ENCODE data around the gene NDUFAF2.
"Not testable (repeated sequence)": the region's sequence is repeated elsewhere in the genome, so short reads cannot be mapped to it uniquely, and the experiment has no call there.

NDUFAF2 gene

DNA sequence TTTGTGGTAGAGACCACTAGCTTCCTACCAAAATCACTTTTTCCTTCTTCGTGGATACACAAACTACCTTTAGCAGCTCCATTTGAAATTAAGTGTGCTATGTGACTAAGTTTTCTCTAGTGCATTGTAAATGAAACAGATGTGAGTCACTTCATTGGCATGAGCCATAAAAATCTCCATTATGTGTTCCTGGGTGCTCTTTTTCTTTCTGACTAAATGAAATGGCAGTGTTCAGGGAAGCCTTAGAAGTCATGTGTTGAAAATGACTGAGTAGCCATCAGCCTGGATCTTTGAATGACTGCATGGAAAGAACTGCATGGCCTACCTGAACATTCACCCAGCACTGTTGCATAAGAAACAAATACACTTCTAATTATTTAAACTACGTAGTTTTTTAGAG, 107.9 kb downstream of the NDUFAF2 start:
- peak; percentile 86 for DNase-seq

DNA sequence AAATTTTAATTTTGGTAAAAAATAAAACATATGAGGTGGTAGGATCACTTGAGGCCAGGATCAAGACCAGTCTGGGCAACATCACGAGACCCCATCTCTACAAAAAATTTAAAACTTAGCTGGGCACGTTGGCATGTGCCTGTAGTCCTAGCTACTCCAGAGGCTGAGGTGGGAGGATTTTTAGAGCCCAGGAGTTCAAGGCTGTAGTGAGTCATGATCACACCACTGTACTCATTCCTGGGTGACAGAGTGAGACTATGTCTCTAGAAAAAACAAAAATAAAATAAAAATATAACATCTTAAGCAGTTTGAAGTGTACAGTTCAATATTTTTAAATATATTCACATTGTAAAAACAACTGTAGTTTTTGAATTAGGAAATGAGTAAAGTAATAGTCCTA, 108.9 kb downstream of the NDUFAF2 start:
- DNase-seq: peak; percentile 56

DNA sequence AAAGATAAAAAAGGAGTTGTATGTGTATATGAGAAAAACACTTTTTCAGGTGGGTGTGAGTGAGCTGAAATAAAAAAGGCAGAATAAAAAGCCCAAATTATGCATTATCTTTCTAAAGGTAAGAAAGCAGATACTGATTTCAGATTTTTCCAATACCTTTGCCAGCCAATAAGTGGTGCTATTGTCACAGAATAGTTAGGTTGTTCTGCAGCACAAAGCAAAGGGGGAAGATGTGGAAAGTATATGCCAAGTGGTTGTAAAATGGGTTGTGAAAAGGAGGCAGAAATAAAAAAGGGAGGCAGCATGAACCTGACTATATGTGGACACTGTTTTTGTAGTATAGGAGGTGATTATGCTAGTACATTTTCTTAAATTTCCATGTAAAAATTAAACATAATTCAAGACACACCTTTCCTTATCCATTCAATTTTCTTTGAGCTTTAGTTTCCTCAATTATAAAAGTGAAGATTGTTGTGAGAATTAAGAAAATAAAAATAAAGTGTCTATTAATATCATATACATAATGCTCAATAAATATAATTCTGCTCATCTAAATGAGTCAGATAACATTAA, 110.5 kb downstream of the NDUFAF2 start:
- peak; percentile 51 for DNase-seq

DNA sequence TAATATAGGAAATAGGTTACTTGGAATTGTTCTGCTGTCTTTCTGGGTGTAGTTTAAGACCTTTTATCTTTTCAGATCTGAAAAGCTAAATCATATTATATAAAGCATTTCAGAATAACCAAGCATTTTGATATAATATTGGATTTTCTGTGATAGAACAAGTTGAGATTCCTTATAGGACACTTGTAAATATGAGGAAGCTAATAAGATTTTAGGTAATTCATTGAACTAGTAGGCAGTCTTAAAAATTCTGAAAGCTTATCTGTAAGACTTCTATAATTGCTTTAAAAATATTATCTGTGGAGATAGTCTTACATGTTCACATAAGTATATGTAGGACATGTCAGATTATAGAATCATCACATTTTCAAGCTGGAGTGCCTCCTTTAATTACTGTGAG, 114.5 kb downstream of the NDUFAF2 start:
- DNase-seq: no peak

DNA sequence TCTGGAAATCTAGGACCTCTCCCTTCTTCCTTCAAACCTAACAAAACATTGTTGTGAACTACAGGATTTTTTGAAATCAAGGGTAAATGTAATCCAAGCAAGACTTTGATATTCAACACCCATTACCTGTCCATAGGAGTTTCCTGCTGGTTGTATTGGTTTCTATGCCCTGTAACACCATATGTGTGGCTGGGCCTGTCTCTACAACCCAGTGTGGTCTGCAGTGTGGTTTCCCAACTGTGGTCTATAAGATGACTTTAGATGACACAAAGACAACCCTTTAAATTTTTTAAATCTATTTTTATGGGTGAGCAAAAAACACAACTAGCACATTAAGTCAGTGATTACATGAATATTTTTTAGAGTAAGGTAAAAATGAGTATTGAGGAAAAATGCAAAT, 124.1 kb downstream of the NDUFAF2 start:
- DNase-seq: no peak

DNA sequence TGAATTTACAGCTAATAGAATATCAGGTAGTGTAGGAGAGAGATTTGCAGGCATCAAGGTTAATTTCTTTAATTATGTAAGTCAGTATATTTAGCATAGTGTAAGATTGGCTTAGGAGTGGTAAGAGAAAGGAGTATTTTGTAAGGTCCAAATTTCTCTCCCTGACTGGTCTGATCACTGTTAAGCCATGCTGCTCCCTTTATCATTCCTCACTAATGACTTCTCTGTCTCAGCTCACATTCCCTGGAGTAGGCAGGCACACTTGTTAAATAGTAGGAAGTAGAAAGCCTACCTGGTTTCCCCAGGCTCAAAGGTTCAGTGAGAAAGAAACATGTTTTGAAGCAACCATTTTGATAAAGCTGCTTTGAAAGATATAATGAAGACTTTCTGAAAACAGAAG, 126.5 kb downstream of the NDUFAF2 start:
- DNase-seq: no peak

DNA sequence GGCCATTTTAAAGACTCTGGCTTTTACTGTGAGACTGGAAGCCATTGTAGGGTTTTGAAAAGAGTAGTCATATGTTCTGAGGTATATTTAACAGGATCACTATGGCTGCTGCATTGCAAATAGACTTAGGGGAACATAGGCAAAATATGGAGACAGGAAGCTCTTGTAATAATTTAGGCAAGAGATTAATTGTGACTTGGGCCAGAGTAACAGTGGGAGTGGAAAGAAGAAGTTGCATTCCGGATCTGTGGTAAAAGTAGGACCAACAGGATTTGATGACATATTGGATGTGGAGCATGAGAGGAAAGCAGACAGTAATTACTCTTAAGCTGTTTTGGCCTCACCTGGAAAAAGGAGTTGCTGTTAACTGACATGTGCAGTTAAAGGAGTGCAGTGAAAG, 131.6 kb downstream of the NDUFAF2 start:
- no peak for DNase-seq

DNA sequence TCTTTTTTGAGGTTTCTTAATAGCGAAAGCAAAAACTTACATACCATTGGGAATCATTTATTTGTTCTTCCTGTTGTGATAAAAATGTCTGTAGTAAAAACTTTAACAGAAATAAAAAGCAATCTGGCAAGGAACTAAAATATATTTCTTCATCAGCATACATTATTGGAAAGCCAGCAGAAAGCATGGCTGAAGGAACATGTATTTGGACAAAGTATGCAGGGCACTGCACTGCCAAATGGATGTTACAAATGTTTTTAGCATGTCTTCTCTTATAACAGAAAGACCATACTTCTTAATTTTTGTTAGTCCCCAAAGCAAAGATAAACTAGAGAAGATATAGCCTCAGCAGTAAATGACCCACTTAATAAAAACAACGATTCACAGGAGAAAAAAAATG, 136.7 kb downstream of the NDUFAF2 start:
- no peak for DNase-seq

DNA sequence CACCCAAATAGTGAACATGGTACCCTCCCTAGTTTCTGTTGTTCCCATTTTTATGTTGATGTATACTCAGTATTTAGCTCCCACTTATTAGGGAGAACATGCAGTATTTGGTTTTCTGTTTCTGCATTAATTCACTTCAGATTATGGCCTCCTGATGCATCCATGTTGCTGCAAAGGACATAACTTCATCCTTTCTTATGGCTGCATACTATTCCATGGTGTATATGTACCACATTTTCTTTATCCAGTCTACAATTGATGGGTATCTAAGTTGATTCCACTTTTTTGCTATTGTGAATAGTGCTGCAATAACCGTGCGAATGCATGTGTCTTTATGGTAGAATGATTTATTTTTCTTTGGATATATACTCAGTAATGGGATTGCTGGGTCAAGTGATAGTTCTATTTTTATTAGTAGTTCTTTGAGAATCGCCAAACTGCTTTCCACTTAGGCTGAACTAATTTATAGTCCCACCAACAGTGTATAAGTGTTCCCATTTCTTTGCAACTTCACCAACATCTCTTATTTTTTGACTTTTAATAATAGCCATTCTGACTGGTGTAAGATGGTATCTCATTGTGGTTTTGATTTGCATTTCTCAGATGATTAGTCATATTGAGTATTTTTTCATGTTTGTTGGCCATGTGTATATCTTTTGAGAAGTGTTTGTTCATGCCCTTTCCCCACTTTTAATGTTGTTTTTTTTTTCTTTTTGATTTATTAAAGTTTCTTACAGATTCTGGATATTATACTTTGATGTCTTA, 137.7 kb downstream of the NDUFAF2 start:
- peak; percentile 2 for DNase-seq

DNA sequence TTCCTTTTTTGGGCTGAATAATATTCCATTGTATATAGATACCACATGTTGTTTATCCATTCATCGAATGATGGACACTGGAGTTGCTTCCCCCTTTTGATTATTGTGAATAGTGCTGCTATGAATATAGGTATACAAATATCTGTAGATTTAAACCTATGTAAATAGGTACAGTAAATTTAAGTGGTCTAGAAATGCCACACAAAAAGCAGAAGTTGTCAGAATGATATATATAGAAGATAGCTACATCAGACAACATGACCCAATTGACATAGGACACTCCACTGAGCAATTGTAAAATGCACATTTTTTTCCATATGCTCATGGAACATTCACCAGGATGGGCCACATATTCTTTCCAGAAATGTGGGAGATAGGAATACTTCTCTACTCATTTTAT, 139.7 kb downstream of the NDUFAF2 start:
- DNase-seq: no peak

DNA sequence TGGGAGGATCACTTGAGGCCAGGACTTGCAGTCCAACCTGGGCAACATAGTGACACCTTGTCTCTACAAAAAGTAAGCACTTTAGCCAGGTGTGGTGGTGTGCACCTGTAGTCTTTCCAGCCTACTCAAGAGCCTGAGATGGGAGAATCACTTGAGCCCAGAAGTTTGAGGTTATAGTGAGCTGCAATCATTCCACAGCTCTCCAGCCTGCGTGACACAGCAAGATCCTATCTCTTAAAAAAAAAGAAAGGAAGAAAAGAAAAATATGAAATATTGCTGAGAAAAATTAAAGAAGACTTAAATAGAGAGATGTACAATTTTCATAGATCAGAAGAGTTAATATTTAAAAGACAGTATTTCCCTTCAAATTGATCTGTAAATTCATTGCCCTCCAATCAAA, 140.9 kb downstream of the NDUFAF2 start:
- no peak for DNase-seq

DNA sequence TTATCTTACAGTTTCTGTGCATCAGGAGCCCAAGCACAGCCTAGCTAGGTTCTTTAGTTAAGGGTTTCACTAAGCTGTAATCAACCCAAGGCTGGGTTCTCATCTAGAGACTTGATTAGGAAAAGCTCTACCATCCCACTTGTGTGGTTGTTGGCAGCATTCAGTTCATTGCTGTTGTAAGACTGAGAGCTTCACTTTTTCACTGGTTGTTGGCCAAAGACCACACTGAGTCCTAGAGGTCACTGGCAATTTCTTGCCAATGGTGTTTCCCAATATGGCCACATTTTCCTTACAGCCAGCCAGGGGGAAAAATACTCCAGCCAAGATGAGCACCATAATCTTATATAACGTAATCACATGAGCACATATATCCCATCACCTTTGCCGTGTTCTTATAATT, 142.9 kb downstream of the NDUFAF2 start:
- no peak for DNase-seq

DNA sequence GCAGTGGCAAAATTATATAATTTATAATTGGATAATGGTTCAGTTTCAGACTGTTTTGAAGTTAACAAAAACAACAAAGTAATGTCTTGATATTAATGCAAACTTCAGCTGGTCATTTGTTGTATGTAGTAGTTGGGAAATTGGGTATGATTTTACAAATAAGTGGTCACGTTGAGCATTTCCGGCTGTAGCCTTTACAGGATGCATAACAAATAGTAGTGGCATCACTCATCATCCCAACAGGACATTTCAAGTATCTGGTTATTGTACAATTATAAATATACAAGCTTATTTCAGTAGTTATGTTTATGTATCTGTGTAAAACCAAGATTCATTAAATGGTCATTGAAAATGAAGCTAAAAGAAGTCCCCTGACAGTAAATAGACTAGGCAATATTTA, 144.3 kb downstream of the NDUFAF2 start:
- no peak for DNase-seq

DNA sequence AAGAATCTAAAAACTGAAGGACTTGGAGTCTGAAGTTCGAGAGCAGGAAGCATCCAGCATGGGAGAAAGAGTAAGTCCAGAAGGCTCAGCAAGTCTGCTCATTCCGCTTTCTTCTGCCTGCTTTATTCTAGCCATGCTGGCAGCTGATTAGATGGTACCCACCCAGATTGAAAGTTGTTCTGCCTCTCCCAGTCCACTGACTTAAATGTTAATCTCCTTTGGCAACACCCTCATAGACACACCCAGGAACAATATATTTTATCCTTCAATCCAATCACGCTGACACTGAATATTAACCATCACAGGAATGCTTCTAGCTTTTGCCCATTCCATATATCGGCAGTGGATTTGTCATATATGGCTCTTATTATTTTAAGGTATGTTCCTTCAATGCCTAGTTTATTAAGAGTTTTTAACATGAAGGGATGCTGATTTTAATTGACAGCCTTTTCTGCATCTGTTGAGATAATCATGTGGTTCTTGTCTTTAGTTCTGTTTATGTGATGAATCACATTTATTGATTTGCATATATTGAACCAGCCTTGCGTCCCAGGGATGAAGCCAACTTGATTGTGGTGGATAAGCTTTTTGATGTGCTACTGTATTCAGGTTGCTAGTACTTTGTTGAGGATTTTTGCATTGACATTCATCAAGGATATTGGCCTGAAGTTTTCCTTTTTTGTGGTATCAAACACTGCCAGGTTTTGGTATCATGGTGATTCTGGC, 148.2 kb downstream of the NDUFAF2 start:
- DNase-seq: not testable (repeated sequence)

DNA sequence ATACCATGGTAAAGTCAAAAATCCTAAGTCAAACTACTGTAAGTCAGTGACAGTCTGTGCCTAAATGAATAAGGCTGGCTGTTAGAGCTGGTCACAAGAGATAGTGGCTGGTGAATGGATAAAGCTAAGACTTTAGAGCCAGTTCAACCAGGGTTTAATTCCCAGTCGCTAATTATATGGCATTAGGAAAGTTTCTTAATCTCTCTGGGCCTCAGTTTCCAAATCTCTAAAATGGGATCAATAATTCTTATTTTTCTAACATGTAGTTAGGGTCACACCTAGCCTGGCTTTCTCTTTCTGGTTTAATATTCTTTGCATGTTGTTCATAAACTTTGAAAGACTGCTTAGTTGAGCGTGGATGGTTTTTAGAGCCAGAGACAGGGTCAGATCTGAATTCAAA, 152.5 kb downstream of the NDUFAF2 start:
- no peak for DNase-seq

DNA sequence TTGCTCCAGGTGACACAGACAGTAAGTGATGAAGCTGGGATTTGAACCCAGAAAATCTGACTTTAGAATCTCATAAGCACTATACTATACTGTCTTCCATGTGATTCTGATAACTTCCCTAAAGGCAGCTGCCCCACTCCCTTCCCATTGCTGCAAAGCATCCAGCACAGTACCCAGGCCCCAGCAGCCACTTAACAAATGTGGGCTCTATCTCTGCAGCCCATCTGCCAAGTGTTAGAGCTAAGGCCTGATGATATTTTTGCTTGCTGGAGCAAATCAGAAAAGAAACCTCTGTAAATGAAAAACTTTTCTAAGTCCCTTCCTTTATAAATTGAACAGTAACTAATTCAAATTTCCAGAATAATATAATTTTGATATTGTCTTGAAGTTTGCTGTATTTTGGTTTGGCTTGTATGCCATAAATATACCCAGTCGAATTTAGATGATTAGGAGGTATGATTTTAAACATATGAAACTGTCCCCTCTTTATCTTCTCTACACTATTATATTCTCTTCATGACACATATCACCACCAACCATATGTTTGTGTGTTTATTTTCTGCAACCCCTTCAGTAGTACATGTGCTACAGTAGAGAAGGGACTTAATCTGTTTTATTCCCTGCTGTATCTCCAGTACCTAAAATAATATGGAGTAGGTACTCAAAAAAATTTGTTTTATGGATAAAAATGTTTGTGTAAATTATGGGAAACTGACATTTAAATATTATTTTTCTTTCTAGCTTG, 153.4 kb downstream of the NDUFAF2 start:
- DNase-seq: no peak

DNA sequence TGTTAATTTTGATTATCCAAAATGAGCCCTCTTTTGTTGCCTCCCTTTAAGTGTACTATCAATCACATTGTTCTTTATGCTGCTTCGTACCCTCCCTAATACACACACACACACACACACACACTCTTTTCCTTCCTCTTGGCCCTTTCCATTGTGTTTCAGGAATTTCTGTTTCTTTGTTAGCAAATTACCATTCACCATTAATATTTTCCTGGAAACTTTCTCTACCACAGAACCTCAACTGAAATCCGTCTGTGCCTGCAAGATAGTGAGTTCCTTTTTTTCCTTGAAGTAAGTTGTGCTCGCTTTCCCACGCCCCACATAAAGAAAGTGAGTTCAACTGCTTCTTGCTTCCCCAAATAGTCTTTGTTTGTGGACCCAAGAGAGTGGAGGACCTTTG, 155.4 kb downstream of the NDUFAF2 start:
- no peak for DNase-seq

DNA sequence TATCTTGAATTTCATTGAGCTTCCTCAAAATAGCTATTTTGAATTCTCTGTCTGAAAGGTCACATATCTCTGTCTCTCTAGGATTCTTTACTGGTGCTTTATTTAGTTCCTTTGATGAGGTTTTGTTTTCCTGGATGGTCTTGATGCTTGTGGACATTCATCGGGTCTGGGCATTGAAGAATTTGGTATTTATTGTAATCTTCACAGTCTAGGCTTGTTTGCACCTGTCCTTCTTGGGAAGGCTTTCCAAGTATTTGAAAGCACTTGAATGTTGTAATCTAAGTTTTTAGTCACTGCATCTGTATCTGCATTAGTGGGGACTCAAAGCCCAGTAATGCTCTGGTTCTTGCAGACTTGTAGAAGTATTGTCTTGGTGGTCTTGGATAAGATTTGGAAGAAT, 169.4 kb downstream of the NDUFAF2 start:
- no peak for DNase-seq

DNA sequence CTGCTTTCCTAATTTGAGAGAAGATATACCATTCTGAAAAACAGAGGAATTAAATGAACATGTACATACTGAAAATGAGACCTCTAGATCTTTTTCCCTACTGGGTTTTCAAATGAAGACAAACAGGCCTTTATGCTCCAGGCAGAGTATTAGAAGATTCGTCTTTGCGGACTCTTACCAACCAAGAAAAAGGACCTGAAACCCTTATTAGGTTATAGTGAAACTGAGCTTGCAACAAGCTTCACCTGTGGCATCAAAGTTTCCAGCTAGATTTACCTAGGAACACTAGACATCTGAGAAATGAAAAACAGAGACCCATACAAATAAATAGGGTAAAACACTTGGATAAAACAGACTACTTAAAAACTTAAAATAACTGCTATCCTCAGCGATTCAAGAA, 171.0 kb downstream of the NDUFAF2 start:
- DNase-seq: no peak

DNA sequence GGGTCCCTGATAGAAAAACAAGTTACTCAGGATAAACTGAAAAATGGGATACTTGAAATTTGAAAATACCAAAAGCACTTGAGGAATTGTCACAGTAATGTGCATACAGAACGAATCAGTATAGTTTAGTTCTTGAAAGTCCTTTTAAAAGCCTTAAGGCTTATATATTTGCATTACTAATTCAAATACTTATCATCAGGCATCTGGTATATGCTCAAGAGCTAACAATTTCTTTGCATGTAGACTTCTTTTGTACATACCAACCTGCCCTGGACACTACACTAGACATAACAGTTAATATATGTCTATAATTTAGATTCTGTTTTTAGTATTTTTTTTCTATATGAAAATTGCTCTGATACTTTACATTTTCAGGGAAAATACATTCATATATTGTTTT, 174.1 kb downstream of the NDUFAF2 start:
- DNase-seq: no peak

DNA sequence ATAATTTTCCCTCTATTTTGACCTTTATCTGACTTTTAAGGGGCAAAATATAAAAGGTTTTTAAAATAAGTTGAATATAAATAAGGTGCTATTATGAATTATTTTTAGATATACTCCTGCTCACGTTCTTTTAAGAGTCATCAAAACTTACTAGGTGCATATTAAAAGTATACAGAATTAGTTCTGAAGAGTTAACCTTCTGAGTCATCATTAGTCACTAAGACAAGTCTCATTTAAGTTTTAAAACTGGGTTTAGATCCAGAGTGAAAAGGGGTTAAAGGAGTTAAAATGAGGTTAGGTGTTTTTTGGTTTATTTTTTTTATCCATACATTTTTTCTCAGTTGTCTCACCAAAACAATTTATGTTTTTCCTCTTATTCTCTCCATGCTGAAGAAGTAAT, 175.5 kb downstream of the NDUFAF2 start:
- DNase-seq: no peak

DNA sequence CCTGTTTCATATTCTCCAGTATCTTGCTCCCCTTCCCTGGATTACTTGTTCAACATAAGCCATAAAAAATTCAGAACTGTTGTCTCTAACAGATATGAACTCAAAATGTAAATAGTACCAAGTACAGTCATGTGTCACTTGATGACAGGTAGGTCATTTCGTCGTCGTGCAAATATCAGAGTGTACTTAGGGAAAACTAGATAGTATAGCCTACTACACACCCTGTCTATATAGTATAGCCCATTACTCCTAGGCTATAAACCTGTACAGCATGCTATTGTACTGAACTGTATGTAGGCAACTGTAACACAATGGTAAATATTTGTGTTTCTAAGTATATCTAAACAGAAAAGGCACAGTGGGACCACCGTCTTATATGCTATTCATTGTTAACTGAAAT, 178.1 kb downstream of the NDUFAF2 start:
- DNase-seq: no peak

DNA sequence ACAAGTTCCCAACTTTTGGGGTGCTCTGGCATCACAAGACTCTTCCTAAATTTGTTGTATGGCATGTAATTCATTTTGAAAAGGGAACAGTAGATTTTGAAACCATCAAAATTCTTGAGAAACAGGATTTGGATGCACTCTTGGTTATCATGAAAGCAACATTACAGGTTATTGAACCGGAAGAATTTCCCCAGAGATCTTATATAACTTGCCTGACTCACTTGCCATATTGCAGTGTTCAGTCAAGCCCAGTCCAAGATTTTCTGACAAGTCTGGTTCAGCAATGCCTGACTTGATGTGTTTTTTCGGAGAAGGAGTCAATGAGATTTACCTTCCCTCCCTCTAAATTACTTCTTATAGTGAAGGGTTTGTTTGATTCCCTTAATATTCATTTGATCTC, 185.3 kb downstream of the NDUFAF2 start:
- no peak for DNase-seq

DNA sequence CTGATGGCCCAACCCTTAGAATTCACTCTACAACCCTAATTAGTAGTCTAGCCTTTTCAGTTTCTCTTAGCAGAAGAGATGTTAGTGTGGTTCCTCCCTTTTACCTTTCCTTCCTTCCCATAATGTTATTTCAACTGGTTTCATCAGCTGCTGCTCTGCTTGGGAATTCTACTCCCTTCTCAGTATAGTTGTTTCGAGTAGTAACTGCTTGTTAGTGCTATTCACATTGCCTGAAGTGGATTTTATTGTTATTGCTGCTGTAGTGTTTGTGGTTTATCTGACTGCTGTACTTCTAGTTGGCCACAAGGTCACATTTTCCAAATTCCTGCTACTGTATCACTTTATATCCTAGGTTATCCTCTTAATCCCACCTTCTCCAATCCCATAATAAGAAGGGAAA, 187.6 kb downstream of the NDUFAF2 start:
- DNase-seq: no peak
